A549 (cell line): ENCODE data around the gene SCAMP1. TPM values are rescaled to one million over a fixed set of nuclear protein-coding genes. Genes with fewer than 3 reads are reported as not detected.

Experiments used
- ATAC-seq, 2 experiments: fragments of 200-7000 bp in 1 of 2; fragments of >200 bp in 1 of 2; cut with Nextera tagmentation in 1 of 2; cut with Tn5 transposase in 1 of 2; 3 replicates each; pipeline versions ENCODE4 v1.8.0 to v1.9.1; 2018 to 2020; ENCODE audit warnings: mild to moderate bottlenecking in 1 of 2, moderate library complexity in 1 of 2
- CTCF ChIA-PET: fragments of 300-600 bp; sonication (Branson Sonifier 250); formaldehyde crosslinking; extraction: SDS; loops from one replicate; lab custom pipeline; 2021; ENCODE audit warnings: antibody characterized with exemption, inconsistent platforms; lab: Yijun Ruan, JAX
- POLR2A ChIA-PET: fragments of 350-600 bp; formaldehyde crosslinking; extraction: SDS; loops from one replicate; lab custom pipeline; 2021; ENCODE audit warnings: antibody characterized with exemption, inconsistent platforms; lab: Yijun Ruan, JAX
- DNase-seq, 2 experiments: peaks; one replicate each; pipeline versions ENCODE4 v3.0.0 to v3.0.0-alpha.2; 2011 to 2016; ENCODE audit warnings: low read depth in 1 of 2, low spot score in 1 of 2
- FAIRE-seq: peaks from 2 replicates; lab custom pipeline; 2011; peaks lifted over from hg19 to GRCh38; lab: Jason Lieb, UNC
- H3K27ac ChIP-seq, 2 experiments: fragments of >200 bp; sonication (Bioruptor Twin); formaldehyde crosslinking; 3 replicates each; pipeline ENCODE4 v1.5.1; 2016 to 2017
- H3K4me1 ChIP-seq: fragments of >200 bp; sonication (Bioruptor Twin); formaldehyde crosslinking; 3 replicates; pipeline ENCODE4 v1.6.1; 2016
- H3K4me2 ChIP-seq: fragments of >200 bp; sonication (Bioruptor Twin); formaldehyde crosslinking; 3 replicates; pipeline ENCODE4 v1.6.1; 2016
- H3K4me3 ChIP-seq: fragments of >200 bp; sonication (Bioruptor Twin); formaldehyde crosslinking; 3 replicates; pipeline ENCODE4 v1.5.1; 2016
- H3K9me3 ChIP-seq: fragments of >200 bp; sonication (Bioruptor Twin); formaldehyde crosslinking; 3 replicates; pipeline ENCODE4 v1.6.1; 2016
- CBX8 ChIP-seq: fragments of 200-600 bp; sonication (generic); IDR thresholded peaks from 2 replicates; pipeline ENCODE4 v1.6.1; 2016
- CHD4 ChIP-seq: fragments of 200-600 bp; sonication (generic); IDR thresholded peaks from 2 replicates; pipeline ENCODE4 v1.6.1; 2016; ENCODE audit warnings: antibody characterized with exemption, mild to moderate bottlenecking, borderline replicate concordance
- EHMT2 ChIP-seq: fragments of 200-600 bp; sonication (generic); IDR thresholded peaks from 2 replicates; pipeline ENCODE4 v1.6.1; 2016; ENCODE audit warnings: antibody characterized with exemption, low read depth, mild to moderate bottlenecking, moderate library complexity
- ESRRA ChIP-seq: fragments of 150-350 bp; IDR thresholded peaks from 2 replicates; pipeline ENCODE4 v1.6.1; 2014; ENCODE audit warnings: mild to moderate bottlenecking, low read length, borderline replicate concordance
- FOXS1 ChIP-seq: fragments of 250-450 bp; sonication (Bioruptor Pico); IDR thresholded peaks from 2 replicates; pipeline ENCODE4 v1.5.0; 2020; ENCODE audit warnings: mild to moderate bottlenecking, moderate library complexity
- GATA3 ChIP-seq: IDR thresholded peaks from 2 replicates; pipeline ENCODE4 v1.6.1; 2012; ENCODE audit warnings: borderline replicate concordance
- HEYL ChIP-seq: fragments of 250-450 bp; sonication (Bioruptor Pico); IDR thresholded peaks from 2 replicates; pipeline ENCODE4 v1.8.0; 2021; ENCODE audit warnings: mild to moderate bottlenecking, moderate library complexity
- HOXB5 ChIP-seq: fragments of 250-450 bp; sonication (Bioruptor Pico); IDR thresholded peaks from 2 replicates; pipeline ENCODE4 v1.5.0; 2020; ENCODE audit warnings: mild to moderate bottlenecking, moderate library complexity
- KDM5A ChIP-seq: fragments of 200-600 bp; sonication (generic); IDR thresholded peaks from 2 replicates; pipeline ENCODE4 v1.6.1; 2016; ENCODE audit warnings: antibody characterized with exemption, mild to moderate bottlenecking
- MAFK ChIP-seq: fragments of 450-650 bp; IDR thresholded peaks from 2 replicates; pipeline ENCODE4 v1.6.1; 2014; ENCODE audit not compliant: partially characterized antibody
- POLR2A ChIP-seq: IDR thresholded peaks from 2 replicates; pipeline ENCODE4 v1.6.1; 2012; ENCODE audit warnings: mild to moderate bottlenecking, low read length
- POLR2AphosphoS2 ChIP-seq: conservative IDR thresholded peaks from 2 replicates; pipeline ENCODE4 v1.6.1; 2012; ENCODE audit warnings: low read length, improper control_type of control experiment, inconsistent platforms
- RFX5 ChIP-seq: fragments of 450-650 bp; IDR thresholded peaks from 2 replicates; pipeline ENCODE4 v1.7.1; 2014; ENCODE audit warnings: antibody characterized with exemption, mild to moderate bottlenecking, moderate library complexity
- RNF2 ChIP-seq: fragments of 200-600 bp; sonication (generic); IDR thresholded peaks from 2 replicates; pipeline ENCODE4 v1.6.1; 2016; ENCODE audit warnings: low read depth, mild to moderate bottlenecking, antibody characterized with exemption, moderate library complexity, borderline replicate concordance
- SMC3 ChIP-seq: fragments of >200 bp; sonication (Bioruptor Twin); formaldehyde crosslinking; IDR thresholded peaks from 3 replicates; pipeline ENCODE4 v1.6.1; 2018; ENCODE audit warnings: inconsistent platforms
- TFCP2L1 ChIP-seq: fragments of 250-450 bp; sonication (Bioruptor Pico); IDR thresholded peaks from 2 replicates; pipeline ENCODE4 v1.5.0; 2021; ENCODE audit warnings: mild to moderate bottlenecking
- TP53 ChIP-seq: fragments of 250-450 bp; sonication (Bioruptor Pico); IDR thresholded peaks from 2 replicates; pipeline ENCODE4 v1.5.0; 2021; ENCODE audit warnings: mild to moderate bottlenecking, moderate library complexity
- ZFP36 ChIP-seq: fragments of 450-650 bp; IDR thresholded peaks from 2 replicates; pipeline ENCODE4 v1.6.1; 2014; ENCODE audit warnings: borderline replicate concordance; ENCODE audit not compliant: partially characterized antibody
- ZNF302 ChIP-seq: fragments of 250-450 bp; sonication (Bioruptor Pico); IDR thresholded peaks from 2 replicates; pipeline ENCODE4 v1.9.0; 2021; ENCODE audit warnings: inconsistent platforms, mild to moderate bottlenecking, moderate library complexity
- ZSCAN20 ChIP-seq: fragments of 250-450 bp; sonication (Bioruptor Pico); IDR thresholded peaks from 2 replicates; pipeline ENCODE4 v1.8.0; 2022; ENCODE audit warnings: mild to moderate bottlenecking, moderate library complexity
- WGBS: methylation state at CpG from one replicate; pipeline ENCODE4 v1.1.6; 2017; ENCODE audit errors: missing lambda C conversion rate; 5-methylcytosine and 5-hydroxymethylcytosine counted together
- polyA plus RNA-seq, 4 experiments: library from polyadenylated mRNA; depleted of rRNA in 3 of 4; stranded (reverse); fragments of >200 nt; fragmentation: RNase III in 1 of 4; extraction: RNeasy Plus Mini Kit Qiagen cat#74134 plus additional on column Dnase treatment in 1 of 4; gene quantifications; 2 replicates in 3 of 4; 3 replicates in 1 of 4; pipeline ENCODE4 v1.2.3, GENCODE V29; 2011 to 2017
- TF ChIP-seq, protein P1 (sequence below): IDR thresholded peaks from 2 replicates; pipeline ENCODE4 v1.6.1; 2012; ENCODE audit warnings: low read depth, borderline replicate concordance
- TF ChIP-seq, protein P2 (sequence below): fragments of 200-600 bp; sonication (generic); IDR thresholded peaks from 2 replicates; pipeline ENCODE4 v1.6.1; 2016; ENCODE audit warnings: antibody characterized with exemption, mild to moderate bottlenecking, moderate library complexity
- TF ChIP-seq, protein P3 (sequence below): fragments of >200 bp; sonication (Bioruptor Twin); formaldehyde crosslinking; IDR thresholded peaks from 3 replicates; pipeline ENCODE4 v1.6.1; 2016
- TF ChIP-seq, protein P4 (sequence below): fragments of 150-350 bp; IDR thresholded peaks from 2 replicates; pipeline ENCODE4 v1.6.1; 2014; ENCODE audit warnings: low read depth, mild to moderate bottlenecking, low read length

SCAMP1 gene
- polyA plus RNA-seq, 2 of the 4 experiments (the other 2 are of a cell fraction), result 23.8 to 42.2 TPM

DNA sequence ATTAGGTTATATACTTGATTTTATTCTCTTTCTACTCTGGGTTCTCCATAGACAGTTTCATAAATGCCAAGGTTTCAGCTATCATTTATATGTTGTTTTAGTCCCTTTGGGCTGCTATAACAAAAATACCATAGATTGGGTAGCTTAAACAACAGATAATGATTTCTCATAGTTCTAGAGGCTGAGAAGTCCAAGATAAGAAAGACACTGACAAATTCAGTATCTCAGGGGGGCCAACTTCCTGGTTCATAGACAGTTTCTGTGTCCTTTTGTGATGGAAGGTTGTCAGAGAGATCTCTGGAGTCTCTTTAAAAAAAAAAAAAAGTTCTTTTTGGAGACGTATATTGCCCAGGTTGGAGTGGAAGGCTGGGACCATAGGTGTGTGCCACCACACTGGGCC lies 113.3 kb downstream of the SCAMP1 start:
- H3K4me2 ChIP-seq, result no peak overlapping the region
- 0 out of 3 replicates have a peak, but pooled peaks cover 4% of the 10 kb centered on the region for H3K4me1 ChIP-seq
- no peak overlapping the region for H3K27ac ChIP-seq
- ChIA-PET POLR2A (no interaction called here), CTCF (interaction anchor here (1.3 to 2.9 kb wide), 7 partner anchors 9 to 501 kb away, joined by 3 to 13 read pairs (median 5); no protein-coding TSS in a partner anchor)
- DNase-seq (no peak), ATAC-seq (no peak), FAIRE-seq (no peak)
- TF ChIP-seq MAFK (no peak), CBX8 (no peak), ZFP36 (no peak), TFCP2L1 (CRISPR knock-in tag) (no peak), RFX5 (no peak), GATA3 (no peak), CHD4 (no peak)
- WGBS, result 100% methylated on average over 1 of the region's 1 CpG
- no peaks in the 10 kb centered on the region for H3K9me3 ChIP-seq
- no peak overlapping the region for H3K4me3 ChIP-seq

DNA sequence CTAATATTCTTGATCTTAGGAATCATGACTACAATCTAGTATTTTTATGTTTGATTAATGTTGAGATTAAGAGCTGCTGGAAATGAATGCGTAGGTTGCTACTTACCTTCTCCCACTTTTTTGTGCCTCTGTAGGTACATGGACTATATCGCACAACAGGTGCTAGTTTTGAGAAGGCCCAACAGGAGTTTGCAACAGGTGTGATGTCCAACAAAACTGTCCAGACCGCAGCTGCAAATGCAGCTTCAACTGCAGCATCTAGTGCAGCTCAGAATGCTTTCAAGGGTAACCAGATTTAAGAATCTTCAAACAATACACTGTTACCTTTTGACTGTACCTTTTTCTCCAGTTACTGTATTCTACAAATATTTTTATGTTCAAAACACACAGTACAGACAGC lies 115.0 kb downstream of the SCAMP1 start:
- no peak for DNase-seq
- no peak for TF ChIP-seq ZNF302 (CRISPR knock-in tag)
- no peak for TF ChIP-seq GATA3
- no peak for TF ChIP-seq ZSCAN20 (CRISPR knock-in tag)
- no peak for TF ChIP-seq KDM5A
- TF ChIP-seq HEYL (CRISPR knock-in tag), result no peak
- TF ChIP-seq, protein P1, sequence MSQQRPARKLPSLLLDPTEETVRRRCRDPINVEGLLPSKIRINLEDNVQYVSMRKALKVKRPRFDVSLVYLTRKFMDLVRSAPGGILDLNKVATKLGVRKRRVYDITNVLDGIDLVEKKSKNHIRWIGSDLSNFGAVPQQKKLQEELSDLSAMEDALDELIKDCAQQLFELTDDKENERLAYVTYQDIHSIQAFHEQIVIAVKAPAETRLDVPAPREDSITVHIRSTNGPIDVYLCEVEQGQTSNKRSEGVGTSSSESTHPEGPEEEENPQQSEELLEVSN, result no peak
- TF ChIP-seq RNF2, result no peak
- TF ChIP-seq, protein P2, sequence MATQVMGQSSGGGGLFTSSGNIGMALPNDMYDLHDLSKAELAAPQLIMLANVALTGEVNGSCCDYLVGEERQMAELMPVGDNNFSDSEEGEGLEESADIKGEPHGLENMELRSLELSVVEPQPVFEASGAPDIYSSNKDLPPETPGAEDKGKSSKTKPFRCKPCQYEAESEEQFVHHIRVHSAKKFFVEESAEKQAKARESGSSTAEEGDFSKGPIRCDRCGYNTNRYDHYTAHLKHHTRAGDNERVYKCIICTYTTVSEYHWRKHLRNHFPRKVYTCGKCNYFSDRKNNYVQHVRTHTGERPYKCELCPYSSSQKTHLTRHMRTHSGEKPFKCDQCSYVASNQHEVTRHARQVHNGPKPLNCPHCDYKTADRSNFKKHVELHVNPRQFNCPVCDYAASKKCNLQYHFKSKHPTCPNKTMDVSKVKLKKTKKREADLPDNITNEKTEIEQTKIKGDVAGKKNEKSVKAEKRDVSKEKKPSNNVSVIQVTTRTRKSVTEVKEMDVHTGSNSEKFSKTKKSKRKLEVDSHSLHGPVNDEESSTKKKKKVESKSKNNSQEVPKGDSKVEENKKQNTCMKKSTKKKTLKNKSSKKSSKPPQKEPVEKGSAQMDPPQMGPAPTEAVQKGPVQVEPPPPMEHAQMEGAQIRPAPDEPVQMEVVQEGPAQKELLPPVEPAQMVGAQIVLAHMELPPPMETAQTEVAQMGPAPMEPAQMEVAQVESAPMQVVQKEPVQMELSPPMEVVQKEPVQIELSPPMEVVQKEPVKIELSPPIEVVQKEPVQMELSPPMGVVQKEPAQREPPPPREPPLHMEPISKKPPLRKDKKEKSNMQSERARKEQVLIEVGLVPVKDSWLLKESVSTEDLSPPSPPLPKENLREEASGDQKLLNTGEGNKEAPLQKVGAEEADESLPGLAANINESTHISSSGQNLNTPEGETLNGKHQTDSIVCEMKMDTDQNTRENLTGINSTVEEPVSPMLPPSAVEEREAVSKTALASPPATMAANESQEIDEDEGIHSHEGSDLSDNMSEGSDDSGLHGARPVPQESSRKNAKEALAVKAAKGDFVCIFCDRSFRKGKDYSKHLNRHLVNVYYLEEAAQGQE, result no peak
- TF ChIP-seq TP53 (CRISPR knock-in tag), result no peak
- no peak for TF ChIP-seq ESRRA
- TF ChIP-seq POLR2AphosphoS2, result no peak
- no peak for TF ChIP-seq FOXS1 (CRISPR knock-in tag)
- TF ChIP-seq, protein P3, sequence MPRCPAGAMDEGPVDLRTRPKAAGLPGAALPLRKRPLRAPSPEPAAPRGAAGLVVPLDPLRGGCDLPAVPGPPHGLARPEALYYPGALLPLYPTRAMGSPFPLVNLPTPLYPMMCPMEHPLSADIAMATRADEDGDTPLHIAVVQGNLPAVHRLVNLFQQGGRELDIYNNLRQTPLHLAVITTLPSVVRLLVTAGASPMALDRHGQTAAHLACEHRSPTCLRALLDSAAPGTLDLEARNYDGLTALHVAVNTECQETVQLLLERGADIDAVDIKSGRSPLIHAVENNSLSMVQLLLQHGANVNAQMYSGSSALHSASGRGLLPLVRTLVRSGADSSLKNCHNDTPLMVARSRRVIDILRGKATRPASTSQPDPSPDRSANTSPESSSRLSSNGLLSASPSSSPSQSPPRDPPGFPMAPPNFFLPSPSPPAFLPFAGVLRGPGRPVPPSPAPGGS, result no peak
- TF ChIP-seq HOXB5 (CRISPR knock-in tag), result no peak
- TF ChIP-seq, protein P4, sequence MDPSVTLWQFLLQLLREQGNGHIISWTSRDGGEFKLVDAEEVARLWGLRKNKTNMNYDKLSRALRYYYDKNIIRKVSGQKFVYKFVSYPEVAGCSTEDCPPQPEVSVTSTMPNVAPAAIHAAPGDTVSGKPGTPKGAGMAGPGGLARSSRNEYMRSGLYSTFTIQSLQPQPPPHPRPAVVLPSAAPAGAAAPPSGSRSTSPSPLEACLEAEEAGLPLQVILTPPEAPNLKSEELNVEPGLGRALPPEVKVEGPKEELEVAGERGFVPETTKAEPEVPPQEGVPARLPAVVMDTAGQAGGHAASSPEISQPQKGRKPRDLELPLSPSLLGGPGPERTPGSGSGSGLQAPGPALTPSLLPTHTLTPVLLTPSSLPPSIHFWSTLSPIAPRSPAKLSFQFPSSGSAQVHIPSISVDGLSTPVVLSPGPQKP, result no peak
- TF ChIP-seq EHMT2, result no peak
- TF ChIP-seq POLR2A, result no peak
- TF ChIP-seq SMC3, result no peak
- ATAC-seq, result no peak
- Histone ChIP-seq H3K27ac (no peak overlapping the region), H3K4me2 (no peak overlapping the region), H3K4me1 (0 out of 3 replicates have a peak, but pooled peaks cover 4% of the 10 kb centered on the region), H3K9me3 (no peaks in the 10 kb centered on the region), H3K4me3 (no peak overlapping the region)
- ChIA-PET CTCF (interaction anchor here (1.5 kb wide), 1 partner anchor 62 kb away, joined by 5 read pairs; no protein-coding TSS in a partner anchor), POLR2A (no interaction called here)
- WGBS, result 89% methylated on average over 3 of the region's 3 CpGs
- no peak for FAIRE-seq
